SU-DHL-6 (cell line): ENCODE results near the gene PCAT6.

Experiments
- H2AFZ ChIP-seq: fragments of 200-600 bp; sonication (generic); 2 replicates; pipeline ENCODE4 v1.6.1; 2014; ENCODE audit warnings: low read depth, mild to moderate bottlenecking, moderate library complexity, mixed read lengths, antibody characterized with exemption, low read length; ENCODE audit not compliant: severe bottlenecking
- H3F3A ChIP-seq: fragments of 200-600 bp; shearing (Covaris generic); 2 replicates; pipeline ENCODE4 v1.6.0; 2016; ENCODE audit warnings: antibody characterized with exemption, mild to moderate bottlenecking; ENCODE audit not compliant: insufficient read depth
- H3K27ac ChIP-seq: fragments of 200-600 bp; sonication (generic); 2 replicates; pipeline ENCODE4 v1.5.1; 2016; ENCODE audit warnings: low read depth, mild to moderate bottlenecking, low read length, moderate library complexity, mixed read lengths
- H3K27me3 ChIP-seq: fragments of 200-600 bp; sonication (generic), shearing (Covaris generic); 2 replicates; pipeline ENCODE4 v1.6.0; 2014; ENCODE audit warnings: mild to moderate bottlenecking, low read length
- H3K36me3 ChIP-seq: fragments of 200-600 bp; sonication (generic); 2 replicates; pipeline ENCODE4 v1.6.1; 2014; ENCODE audit warnings: mild to moderate bottlenecking, low read length, mixed read lengths
- H3K4me2 ChIP-seq: fragments of 300-600, 200-600 bp; shearing (Covaris generic), sonication (generic); 2 replicates; pipeline ENCODE4 v1.6.0; 2014; ENCODE audit warnings: low read length, low read depth, mild to moderate bottlenecking; ENCODE audit not compliant: poor library complexity, severe bottlenecking
- H3K4me3 ChIP-seq: fragments of 200-600 bp; sonication (generic); 2 replicates; pipeline ENCODE4 v1.5.1; 2014; ENCODE audit warnings: antibody characterized with exemption, low read length, mild to moderate bottlenecking, mixed read lengths; ENCODE audit not compliant: insufficient read depth, poor library complexity, severe bottlenecking
- H3K79me2 ChIP-seq: fragments of 200-600 bp; sonication (generic); 2 replicates; pipeline ENCODE4 v1.6.1; 2014; ENCODE audit warnings: mild to moderate bottlenecking, low read length, moderate library complexity; ENCODE audit not compliant: insufficient read depth
- H3K9ac ChIP-seq: fragments of 200-600 bp; sonication (generic); 2 replicates; pipeline ENCODE4 v1.7.0; 2014; ENCODE audit warnings: mild to moderate bottlenecking, low read length
- H3K9me2 ChIP-seq: fragments of 200-600 bp; sonication (generic); replicated peaks from 2 replicates; pipeline ENCODE4 v1.6.1; 2014; ENCODE audit warnings: low read length; ENCODE audit not compliant: insufficient read depth
- H3K9me3 ChIP-seq: fragments of 200-600 bp; sonication (generic); 2 replicates; pipeline ENCODE4 v1.6.1; 2014; ENCODE audit warnings: low read length, mixed read lengths; ENCODE audit not compliant: insufficient read depth
- H4K20me1 ChIP-seq: fragments of 200-600 bp; sonication (generic); 2 replicates; pipeline ENCODE4 v1.6.1; 2014; ENCODE audit warnings: low read depth, mild to moderate bottlenecking, antibody characterized with exemption, low read length, moderate library complexity, mixed read lengths
- CTCF ChIP-seq: fragments of 200-600 bp; sonication (generic); IDR thresholded peaks from one replicate; pipeline ENCODE4 v1.5.1; 2017; ENCODE audit warnings: antibody characterized with exemption, mild to moderate bottlenecking, low read length, moderate library complexity; ENCODE audit not compliant: insufficient read depth, poor library complexity, severe bottlenecking
- EZH2phosphoT487 ChIP-seq: fragments of 200-600 bp; sonication (generic), shearing (Covaris generic); conservative IDR thresholded peaks from 2 replicates; pipeline ENCODE4 v1.6.1; 2018; ENCODE audit warnings: mild to moderate bottlenecking, antibody characterized with exemption, low read length, moderate library complexity, mixed read lengths

PCAT6 gene

GRCh38 chr1:202804126-202804525 lies 6.6 kb upstream of the PCAT6 start:
- Histone ChIP-seq H3K36me3 (no peaks in the 10 kb centered on the region), H4K20me1 (no peaks in the 10 kb centered on the region), H3K27ac (no peak overlapping the region), H3K9me2 (no peaks in the 10 kb centered on the region), H3K27me3 (no peaks in the 10 kb centered on the region; the same call in 1 of the 2 replicates), H2AFZ (no peak overlapping the region), H3K9ac (no peak overlapping the region), H3K9me3 (no peaks in the 10 kb centered on the region), H3K4me2 (no peak overlapping the region), H3K4me3 (no peak overlapping the region), H3F3A (no peaks in the 10 kb centered on the region), H3K79me2 (no peaks in the 10 kb centered on the region)
- no peak for TF ChIP-seq EZH2phosphoT487
- no peak for TF ChIP-seq CTCF

GRCh38 chr1:202805886-202806844 lies 4.6 kb upstream of the PCAT6 start:
- Histone ChIP-seq H3K4me3 (no peak overlapping the region), H3K27me3 (no peaks in the 10 kb centered on the region; the same call in 1 of the 2 replicates), H3K9ac (no peak overlapping the region), H3K9me3 (no peaks in the 10 kb centered on the region), H4K20me1 (no peaks in the 10 kb centered on the region), H2AFZ (no peak overlapping the region), H3K4me2 (no peak overlapping the region), H3K36me3 (no peaks in the 10 kb centered on the region), H3F3A (no peaks in the 10 kb centered on the region), H3K9me2 (no peaks in the 10 kb centered on the region), H3K27ac (no peak overlapping the region), H3K79me2 (no peaks in the 10 kb centered on the region)
- TF ChIP-seq CTCF: no peak
- no peak for TF ChIP-seq EZH2phosphoT487

- H3K9ac ChIP-seq: no peak overlapping the region
Measured at GRCh38 chr1:202806845-202807450, 3.8 kb upstream of the PCAT6 start.

More at GRCh38 chr1:202806845-202807450, 3.8 kb upstream of the PCAT6 start:
- H3K9me3 ChIP-seq: no peaks in the 10 kb centered on the region
- no peaks in the 10 kb centered on the region for H4K20me1 ChIP-seq
- no peaks in the 10 kb centered on the region; the same call in 1 of the 2 replicates for H3K27me3 ChIP-seq
- no peak for TF ChIP-seq CTCF
- no peak for TF ChIP-seq EZH2phosphoT487
- no peak overlapping the region for H3K4me3 ChIP-seq
- no peak overlapping the region for H3K27ac ChIP-seq
- H3F3A ChIP-seq: no peaks in the 10 kb centered on the region
- no peaks in the 10 kb centered on the region for H3K9me2 ChIP-seq
- no peak overlapping the region for H3K4me2 ChIP-seq
- no peaks in the 10 kb centered on the region for H3K79me2 ChIP-seq
- H3K36me3 ChIP-seq: no peaks in the 10 kb centered on the region
- no peak overlapping the region for H2AFZ ChIP-seq
